Nephron progenitor cell (in vitro differentiated cells): ENCODE results near the gene CENPO.

Experiments
- DNase-seq: peaks from one replicate; pipeline ENCODE4 v3.0.0; 2021
- H3K27ac Mint-ChIP-seq: 2 replicates; pipeline ENCODE4 v1.8.0; 2021; ENCODE audit warnings: mild to moderate bottlenecking, moderate library complexity, mixed read lengths
- H3K27me3 Mint-ChIP-seq: 2 replicates; pipeline ENCODE4 v1.8.0; 2021; ENCODE audit warnings: mild to moderate bottlenecking, low read depth, mixed read lengths; ENCODE audit not compliant: poor library complexity
- H3K36me3 Mint-ChIP-seq: 2 replicates; pipeline ENCODE4 v1.8.0; 2021; ENCODE audit warnings: low read depth, mixed read lengths
- H3K4me1 Mint-ChIP-seq: 2 replicates; pipeline ENCODE4 v1.8.0; 2021; ENCODE audit warnings: mixed read lengths
- H3K4me3 Mint-ChIP-seq: 2 replicates; pipeline ENCODE4 v1.8.0; 2021; ENCODE audit warnings: mild to moderate bottlenecking, moderate library complexity, mixed read lengths
- H3K9me3 Mint-ChIP-seq: 2 replicates; pipeline ENCODE4 v1.8.0; 2021; ENCODE audit warnings: mild to moderate bottlenecking, moderate library complexity, mixed read lengths
- CTCF ChIP-seq: fragments of 200-600 bp; sonication (generic); IDR thresholded peaks from 2 replicates; pipeline ENCODE4 v1.5.0; 2021; ENCODE audit warnings: antibody characterized with exemption

CENPO gene

GRCh38 chr2:24827321-24828237, 34.4 kb downstream of the CENPO start:
- peak; percentile 85 for TF ChIP-seq CTCF
- Mint-ChIP-seq H3K27me3 (peaks cover 3% of the 10 kb centered on the region), H3K36me3 (peaks cover 35% of the 10 kb centered on the region), H3K4me3 (no peak overlapping the region), H3K9me3 (no peaks in the 10 kb centered on the region), H3K4me1 (peaks cover 25% of the 10 kb centered on the region), H3K27ac (peak overlapping the region; percentile 88)
- DNase-seq: peak; percentile 77

GRCh38 chr2:24828238-24828996, 35.2 kb downstream of the CENPO start:
- Mint-ChIP-seq H3K36me3 (peaks cover 29% of the 10 kb centered on the region), H3K4me3 (no peak overlapping the region), H3K9me3 (no peaks in the 10 kb centered on the region), H3K4me1 (peaks cover 33% of the 10 kb centered on the region), H3K27me3 (peaks cover 3% of the 10 kb centered on the region), H3K27ac (peak overlapping the region; percentile 39)
- TF ChIP-seq CTCF: no peak
- no peak for DNase-seq

- no peak overlapping the region for H3K4me3 Mint-ChIP-seq
- peaks cover 33% of the 10 kb centered on the region for H3K36me3 Mint-ChIP-seq
- H3K27me3 Mint-ChIP-seq: peaks cover 3% of the 10 kb centered on the region
- H3K9me3 Mint-ChIP-seq: no peaks in the 10 kb centered on the region
- no peak for DNase-seq
- TF ChIP-seq CTCF: no peak
- H3K27ac Mint-ChIP-seq: no peak overlapping the region
- peaks cover 50% of the 10 kb centered on the region for H3K4me1 Mint-ChIP-seq
Observed at GRCh38 chr2:24830351-24830750, 37.1 kb downstream of the CENPO start.

GRCh38 chr2:24830786-24831185, 37.6 kb downstream of the CENPO start:
- TF ChIP-seq CTCF: no peak
- Mint-ChIP-seq H3K4me1 (peaks cover 51% of the 10 kb centered on the region), H3K36me3 (peaks cover 30% of the 10 kb centered on the region), H3K9me3 (no peaks in the 10 kb centered on the region), H3K4me3 (no peak overlapping the region), H3K27ac (no peak overlapping the region), H3K27me3 (no peaks in the 10 kb centered on the region)
- no peak for DNase-seq

GRCh38 chr2:24831221-24832072, 38.2 kb downstream of the CENPO start:
- no peak for DNase-seq
- peaks cover 57% of the 10 kb centered on the region for H3K4me1 Mint-ChIP-seq
- peaks cover 36% of the 10 kb centered on the region for H3K36me3 Mint-ChIP-seq
- TF ChIP-seq CTCF: no peak
- H3K4me3 Mint-ChIP-seq: no peak overlapping the region
- peak overlapping the region; percentile 59 for H3K27ac Mint-ChIP-seq
- no peaks in the 10 kb centered on the region for H3K27me3 Mint-ChIP-seq
- H3K9me3 Mint-ChIP-seq: no peaks in the 10 kb centered on the region
